Activated T-helper 1 cell treated with anti-CD3 and anti-CD28 coated beads, Interleukin-2, amount 50 U/mL, for 16 hours (primary cell): Measurements from ENCODE around the gene PTHLH.

Experiments
- DNase-seq, 2 donors: peaks; one replicate each; pipeline ENCODE4 v3.0.0-alpha.2; 2020; ENCODE audit warnings: low read depth in 1 of 2, low spot score in 1 of 2

Gene PTHLH

GRCh38 chr12:27972721-27973120, at the start of gene PTHLH:
Gene PTHLH, minus strand, starts transcription at chr12:27972733. Its CDS starts 3,239 bp downstream, at chr12:27969494.
- DNase-seq, result no peak

DNA sequence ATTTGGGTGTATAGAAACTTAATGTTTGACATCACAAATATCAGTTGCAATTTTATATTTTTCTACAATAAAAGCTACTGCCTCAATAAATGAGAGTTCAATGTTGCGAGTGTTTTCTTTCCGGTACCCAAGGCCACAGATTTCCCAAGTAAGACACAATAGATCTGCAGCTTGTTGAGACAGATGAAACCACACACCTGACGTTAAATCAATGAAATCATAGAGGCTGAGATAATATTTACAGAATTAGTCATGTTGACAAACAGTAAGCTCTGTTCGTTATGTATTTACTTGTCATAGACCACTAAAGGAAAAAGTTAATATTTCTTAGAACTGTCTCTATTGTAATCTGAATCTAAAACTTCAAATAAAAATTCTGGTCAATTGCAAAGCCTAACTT, 49.2 kb upstream of the PTHLH start:
- DNase-seq, result no peak

- no peak for DNase-seq
Observed at GRCh38 chr12:28017873-28018255, 45.3 kb upstream of the PTHLH start.

DNA sequence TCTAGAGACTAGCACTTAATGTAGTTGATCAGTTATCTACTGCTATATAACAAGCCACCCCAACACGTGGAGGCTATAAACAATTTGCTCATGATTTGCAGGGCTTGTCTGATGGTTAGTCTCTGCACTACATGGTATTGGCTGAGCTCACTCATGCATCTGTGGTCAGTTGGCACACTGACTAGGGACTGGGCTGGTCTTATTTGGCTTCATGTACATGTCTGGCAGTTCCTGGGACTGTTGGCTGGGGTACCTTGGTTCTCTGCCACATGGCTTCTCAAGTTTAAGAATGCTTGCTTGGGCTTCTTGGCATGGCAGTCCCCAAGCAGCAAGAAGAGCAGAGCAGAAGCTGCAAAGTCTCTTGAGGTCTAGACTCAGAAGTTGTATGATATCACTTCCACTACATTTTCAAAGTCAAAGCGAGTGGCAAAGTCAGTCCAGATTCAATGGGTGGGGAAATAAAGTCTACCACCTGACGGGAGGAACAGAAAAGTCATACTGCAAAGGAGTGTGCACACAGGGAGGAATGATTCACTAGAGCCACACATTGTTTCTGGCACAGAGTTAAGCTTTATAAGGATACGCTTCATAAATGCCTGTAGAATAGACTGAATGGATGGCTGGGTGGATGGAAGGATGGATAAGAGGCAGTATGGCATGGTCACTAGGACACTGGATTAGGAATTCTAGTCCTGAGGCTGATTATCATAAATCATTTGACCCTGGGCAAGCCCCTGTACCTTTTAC, 44.8 kb upstream of the PTHLH start:
- no peak for DNase-seq

DNA sequence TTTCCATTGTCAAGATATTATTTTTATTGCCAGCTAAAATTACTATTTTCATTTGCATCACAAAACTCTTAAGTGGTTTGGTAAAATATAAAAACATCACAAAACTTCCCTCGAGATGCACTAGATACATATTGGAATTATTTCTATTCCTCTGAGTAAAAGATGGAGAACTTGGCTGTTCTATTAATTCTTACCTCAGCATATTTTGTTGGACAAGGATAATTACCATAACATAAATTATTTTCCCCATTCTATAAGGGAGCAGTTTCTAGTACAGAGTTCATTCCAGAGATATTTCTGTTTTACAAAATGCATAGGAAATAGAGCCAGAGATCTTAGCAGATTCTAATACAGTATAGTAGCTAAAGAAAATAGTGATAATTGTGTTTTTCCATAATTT, 42.6 kb upstream of the PTHLH start:
- DNase-seq, result no peak

- DNase-seq, result no peak
Observed at GRCh38 chr12:28014196-28014595, 41.7 kb upstream of the PTHLH start.

DNA sequence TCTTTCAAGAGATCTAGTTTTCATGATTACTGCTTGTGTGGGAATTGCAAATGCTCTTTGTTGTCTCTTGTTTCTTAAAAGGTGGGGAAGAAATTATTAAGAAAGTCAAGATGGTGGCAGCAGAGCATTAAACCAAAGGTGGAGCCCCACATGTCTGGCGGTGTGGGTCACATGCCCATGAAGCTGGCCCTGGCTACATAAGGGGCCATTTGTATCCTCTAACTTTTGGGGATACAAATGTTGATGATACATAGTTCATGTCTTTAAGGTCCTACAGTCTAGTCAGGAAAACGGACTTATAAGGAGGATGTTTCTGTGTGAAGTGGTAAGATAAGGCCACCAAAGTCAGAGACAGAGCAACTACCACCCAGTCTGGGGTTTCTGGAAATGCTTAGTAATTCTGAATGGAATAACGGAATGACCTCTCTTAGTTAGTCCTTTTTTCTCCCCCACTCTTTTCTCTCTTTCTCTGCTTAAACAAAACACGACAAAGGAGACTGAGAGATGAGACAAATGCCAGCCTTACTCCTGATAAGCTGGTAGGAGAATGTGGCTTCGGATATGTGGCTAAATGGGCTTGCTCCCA, 39.9 kb upstream of the PTHLH start:
- no peak for DNase-seq

GRCh38 chr12:28010036-28010435, 37.5 kb upstream of the PTHLH start:
- DNase-seq, result no peak

DNA sequence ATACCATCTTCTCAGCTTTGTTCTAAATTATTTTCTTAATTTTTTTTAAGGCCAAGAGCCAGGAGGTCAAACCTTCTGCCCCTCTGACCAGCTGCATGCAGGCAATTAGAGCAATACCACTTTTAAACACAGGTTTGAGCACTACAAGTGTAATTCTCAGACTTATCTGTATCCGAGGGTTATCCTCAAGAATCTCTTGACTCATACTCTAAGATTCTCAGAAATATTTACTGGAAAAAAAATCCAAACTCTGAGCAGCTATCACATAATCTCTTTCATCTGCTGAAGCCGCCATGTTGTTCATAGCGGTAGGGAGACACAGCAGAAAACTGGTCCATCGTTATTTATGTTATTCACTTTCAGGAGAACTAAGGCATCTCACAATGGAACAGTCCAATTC, 27.4 kb upstream of the PTHLH start:
- no peak for DNase-seq

GRCh38 chr12:27999521-27999920, 27.0 kb upstream of the PTHLH start:
- no peak for DNase-seq

- no peak for DNase-seq
Observed at GRCh38 chr12:27998658-27999057, 26.1 kb upstream of the PTHLH start.

GRCh38 chr12:27998170-27998569, 25.6 kb upstream of the PTHLH start:
- DNase-seq, result no peak

- DNase-seq, result no peak
Observed at GRCh38 chr12:27996761-27997160, 24.2 kb upstream of the PTHLH start.

DNA sequence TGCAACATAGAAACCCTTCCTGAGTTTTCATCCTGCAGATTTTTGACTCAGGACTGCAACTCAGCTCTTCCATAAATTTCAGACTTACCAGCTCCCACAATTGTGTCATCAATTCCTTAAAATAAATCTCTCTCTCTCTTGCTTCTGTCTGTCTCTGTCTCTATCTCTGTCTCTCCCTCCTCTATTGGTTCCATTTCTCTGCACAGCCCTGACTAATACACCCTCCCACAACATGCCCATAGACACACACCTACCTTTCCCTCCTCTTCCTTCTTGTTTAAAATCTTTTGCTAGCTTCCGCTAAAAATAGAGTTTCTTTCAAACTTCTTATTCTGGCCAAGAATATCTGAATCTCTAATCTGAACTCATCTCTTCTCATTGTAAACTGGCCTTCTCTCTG, 22.9 kb upstream of the PTHLH start:
- no peak for DNase-seq

GRCh38 chr12:27988594-27989233, 16.2 kb upstream of the PTHLH start:
- DNase-seq, result no peak

DNA sequence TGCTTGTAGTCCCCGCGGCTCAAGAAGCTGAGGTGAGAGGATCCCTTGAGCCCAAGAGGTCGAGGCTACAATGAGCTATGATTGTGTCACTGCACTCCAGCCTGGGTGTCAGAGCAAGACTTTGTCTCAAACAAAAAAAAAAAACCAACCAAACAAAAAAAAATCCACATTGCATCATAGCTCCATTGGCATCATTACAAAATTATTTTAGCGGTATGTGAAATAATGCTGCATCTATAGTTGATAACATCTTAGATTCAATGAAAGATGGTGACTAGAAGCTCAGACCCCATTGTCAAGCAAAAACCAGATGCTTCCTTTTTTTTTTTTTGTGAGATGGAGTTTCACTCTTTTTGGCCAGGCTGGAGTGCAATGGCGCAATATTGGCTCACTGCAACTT, 14.8 kb upstream of the PTHLH start:
- DNase-seq, result no peak

- no peak for DNase-seq
Observed at GRCh38 chr12:27984275-27984674, 11.7 kb upstream of the PTHLH start.

GRCh38 chr12:27982951-27983350, 10.4 kb upstream of the PTHLH start:
- DNase-seq, result no peak

DNA sequence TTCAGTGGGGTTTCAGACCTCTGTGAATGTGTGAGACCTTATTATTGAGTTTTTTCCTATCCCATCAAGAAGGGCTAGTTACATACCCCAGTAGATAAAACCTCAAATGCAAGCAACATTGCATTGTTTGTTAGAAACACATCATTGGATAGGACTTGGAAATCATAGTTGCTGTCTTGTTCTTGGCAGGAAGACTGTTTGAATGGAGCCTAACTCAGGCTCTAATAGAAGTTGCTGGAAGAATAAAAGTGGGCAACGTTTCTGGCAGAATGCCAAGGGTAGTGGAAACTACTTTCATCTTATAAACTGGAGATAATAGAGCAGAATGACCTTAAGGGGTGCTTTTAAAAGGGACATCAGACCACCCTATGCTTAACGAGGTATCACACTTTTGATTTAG, 9.9 kb upstream of the PTHLH start:
- no peak for DNase-seq

GRCh38 chr12:27981874-27982273, 9.3 kb upstream of the PTHLH start:
- no peak for DNase-seq

- no peak for DNase-seq
Observed at GRCh38 chr12:27979145-27979544, 6.6 kb upstream of the PTHLH start.
